HG03039 (cell line): ENCODE data around the gene PPM1M.
A peak's percentile ranks its signal among the peaks of the same experiment; 100 is the strongest.
"Not testable (repeated sequence)": the region's sequence is repeated elsewhere in the genome, so short reads cannot be mapped to it uniquely, and the experiment has no call there.

Source experiments
- ATAC-seq: cut with Tn5 transposase; IDR thresholded peaks from one replicate; pipeline ENCODE4 v1.9.1; 2021; ENCODE audit warnings: mild to moderate bottlenecking, moderate library complexity; ENCODE audit not compliant: unreplicated experiment

The PPM1M gene

DNA sequence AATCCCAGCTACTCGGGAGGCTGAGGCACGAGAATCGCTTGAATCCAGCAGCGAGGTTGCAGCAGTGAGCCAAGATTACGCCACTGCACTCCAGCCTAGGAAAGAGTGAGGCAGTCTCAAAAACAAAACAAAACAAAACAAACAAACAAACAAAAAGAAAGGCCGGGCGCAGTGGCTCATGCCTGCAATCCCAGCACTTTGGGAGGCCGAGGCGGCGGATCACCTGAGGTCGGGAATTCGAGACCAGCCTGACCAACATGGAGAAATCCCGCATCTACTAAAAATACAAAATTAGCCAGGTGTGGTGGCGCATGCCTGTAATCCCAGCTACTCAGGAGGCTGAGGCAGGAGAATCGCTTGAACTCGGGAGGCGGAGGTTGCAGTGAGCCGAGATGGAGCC is 29.2 kb downstream of the PPM1M start:
- not testable (repeated sequence) for ATAC-seq

DNA sequence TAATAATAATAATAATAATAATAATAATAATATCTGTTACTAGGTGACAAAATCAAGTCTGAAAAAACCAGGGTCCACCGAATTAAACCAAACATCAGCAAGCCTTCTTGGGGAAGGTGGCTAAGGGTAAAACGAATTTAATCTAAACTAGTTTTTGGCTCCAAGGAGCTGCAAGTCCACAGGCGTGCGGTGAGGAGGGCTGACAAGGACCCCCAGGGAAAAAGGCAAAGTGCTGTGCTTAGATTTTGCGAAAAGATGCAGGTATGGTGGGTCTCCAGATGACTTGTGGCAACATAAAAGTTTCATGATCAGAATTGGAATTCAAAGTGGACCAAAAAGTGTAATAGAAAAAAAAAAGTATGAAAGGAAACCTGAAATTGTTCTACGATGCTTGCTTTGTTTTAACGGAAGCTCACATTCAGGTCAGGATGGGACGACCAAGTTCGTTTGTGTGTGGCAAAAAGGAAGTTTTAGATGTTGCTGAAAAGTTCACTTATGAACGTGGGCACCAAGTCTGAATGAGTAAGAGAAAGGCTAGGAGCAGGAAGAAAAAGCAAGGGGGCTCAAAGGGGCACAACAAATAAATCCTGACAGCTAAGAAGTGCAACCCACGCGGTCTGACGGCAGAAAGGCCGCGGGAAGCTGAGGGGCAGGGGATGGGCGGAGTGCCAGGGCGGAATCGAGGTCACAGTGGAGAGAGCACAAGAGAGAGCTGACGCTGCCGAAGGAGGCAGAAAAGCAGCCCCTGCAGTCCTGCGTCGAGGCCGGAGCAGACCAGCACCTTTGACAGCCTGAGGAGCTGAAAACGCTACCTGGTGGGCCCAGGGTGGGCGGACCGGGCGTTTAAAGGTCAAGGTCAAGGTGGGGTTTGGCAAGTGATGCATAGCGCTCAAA is 31.8 kb downstream of the PPM1M start:
- ATAC-seq = no peak

DNA sequence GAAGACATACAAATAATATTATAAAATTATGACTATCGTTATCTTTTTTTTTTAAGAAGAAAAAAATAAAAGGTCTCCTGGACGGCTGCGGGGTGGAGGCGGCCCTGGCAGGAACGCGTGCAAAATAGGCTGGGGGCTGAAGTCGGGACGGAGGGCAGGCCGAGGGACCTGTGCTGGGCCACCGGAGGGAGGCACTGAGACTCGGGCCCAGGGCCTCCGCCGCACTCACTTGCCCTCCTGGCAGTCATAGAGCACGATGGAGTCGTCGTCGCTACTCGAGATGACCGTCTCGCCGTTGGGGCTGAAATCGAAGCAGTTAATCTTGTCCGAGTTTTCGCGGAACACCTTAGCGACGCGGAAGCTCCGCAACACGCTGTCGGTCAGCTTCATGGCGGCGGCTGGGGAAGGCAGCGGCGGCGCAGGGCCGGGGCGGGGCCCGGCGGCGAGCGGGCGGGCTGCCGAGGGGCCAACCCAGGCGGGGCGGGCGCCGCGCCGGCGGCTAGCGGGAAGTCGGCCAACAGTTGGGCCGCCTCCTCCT is 32.5 kb downstream of the PPM1M start:
- peak; percentile 52 for ATAC-seq

DNA sequence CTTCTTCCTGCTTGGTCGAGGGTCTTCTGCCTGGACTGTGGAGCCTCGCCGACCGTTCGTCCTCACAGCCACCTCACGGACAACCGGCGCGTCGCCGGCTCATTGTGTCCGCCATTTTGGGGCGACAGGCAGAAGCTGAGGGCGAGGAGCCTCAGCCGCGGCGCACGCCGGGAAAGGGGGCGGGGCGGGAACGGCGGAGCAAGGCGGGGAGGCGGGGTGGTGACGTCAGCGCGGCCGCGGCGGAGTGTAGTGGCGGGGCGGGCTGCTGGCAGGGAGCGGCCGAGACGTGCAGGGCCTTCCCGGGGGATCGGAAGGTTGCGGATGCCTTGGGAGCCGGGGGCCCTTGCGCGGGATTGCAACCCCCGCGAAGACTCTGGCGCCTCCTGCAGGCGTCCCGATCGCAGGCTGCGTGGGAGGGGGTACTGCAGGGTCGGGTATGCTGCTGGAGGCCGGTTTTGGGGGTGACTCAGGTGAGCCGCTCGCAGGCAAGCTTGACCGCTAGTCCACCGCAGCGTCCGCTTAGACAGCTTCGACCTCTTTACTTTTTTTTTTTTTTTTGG is 33.0 kb downstream of the PPM1M start, which contains the start of gene WDR82:
Gene WDR82, minus strand, starts transcription at position 140 of the 560 bp plus-strand sequence. CDS start 288 bp downstream, outside the sequence.
- peak; percentile 79 for ATAC-seq

DNA sequence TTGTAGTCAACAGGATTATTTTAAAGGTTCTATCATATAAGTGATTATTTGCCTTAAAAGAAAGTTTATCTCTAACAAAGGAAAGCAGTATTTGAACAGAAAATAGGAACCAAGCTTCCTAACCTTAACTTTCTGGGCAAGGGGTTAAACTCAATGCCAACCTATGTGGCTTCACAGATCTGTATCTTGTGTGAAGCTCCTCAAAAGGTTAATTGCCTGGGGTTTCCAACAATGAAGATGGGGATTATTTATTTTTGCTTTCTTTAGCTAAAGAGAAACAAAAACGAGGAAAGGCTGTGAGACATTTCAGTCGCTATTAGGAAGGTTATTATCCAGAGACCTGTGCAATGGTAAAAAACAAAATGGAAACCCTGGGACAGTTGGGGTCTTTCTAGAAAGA is 34.0 kb downstream of the PPM1M start:
- no peak for ATAC-seq

DNA sequence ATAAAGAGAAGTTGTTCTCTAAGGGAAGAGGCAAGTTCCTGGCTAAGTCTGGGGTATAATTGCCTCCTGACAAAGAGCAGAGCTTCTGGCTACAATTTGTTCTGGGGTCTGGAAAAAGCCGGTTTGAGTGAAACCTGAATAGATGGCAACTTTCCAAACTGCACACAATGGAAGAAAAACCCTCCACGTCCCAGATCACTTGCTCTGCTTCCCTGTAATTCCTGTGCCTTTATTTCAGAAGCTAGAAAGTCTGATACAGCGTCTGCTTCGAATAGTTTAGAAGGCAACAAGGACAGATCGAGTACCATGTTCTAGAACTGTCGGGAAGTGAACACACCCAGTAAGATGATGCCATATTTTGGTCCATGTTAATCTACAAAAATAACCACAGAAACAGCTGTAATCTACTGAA is 34.5 kb downstream of the PPM1M start:
- ATAC-seq = no peak

DNA sequence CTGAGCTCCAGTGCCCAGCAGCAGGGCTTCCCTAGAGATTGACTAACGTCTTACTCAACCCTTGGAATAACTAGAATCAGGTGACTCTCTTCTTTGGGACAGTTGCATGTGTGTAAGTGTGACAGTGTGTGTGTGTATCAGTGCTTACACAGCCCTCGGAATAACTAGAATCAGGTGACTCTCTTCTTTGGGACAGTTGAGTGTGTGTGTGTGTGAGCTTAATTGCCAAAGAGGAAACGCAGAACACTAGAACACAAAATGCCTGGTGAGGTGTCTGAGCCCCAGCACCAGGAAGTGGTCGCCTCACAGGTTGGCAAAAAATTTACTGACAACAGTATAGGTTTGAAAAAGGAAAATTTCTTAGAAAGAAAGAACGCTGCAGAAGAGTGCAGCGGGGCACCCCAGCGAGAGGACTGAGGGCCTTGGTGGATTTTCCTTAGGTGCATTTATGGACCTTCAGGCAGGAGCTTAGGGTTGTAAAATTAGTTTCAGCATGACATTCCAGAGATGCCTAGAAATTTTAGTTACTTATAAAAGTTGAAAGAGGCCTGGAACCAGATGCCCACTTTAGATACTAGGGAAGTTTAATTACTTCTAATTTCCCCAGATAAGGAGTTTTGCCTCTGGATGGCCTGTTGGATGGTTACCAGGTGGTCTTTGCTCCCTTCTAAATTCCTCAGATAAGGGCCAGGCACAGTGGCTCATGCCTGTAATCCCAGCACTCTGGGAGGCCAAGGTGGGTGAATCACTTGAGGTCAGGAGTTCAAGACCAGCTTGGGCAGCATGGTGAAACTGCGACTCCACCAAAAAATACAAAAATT is 36.6 kb downstream of the PPM1M start:
- ATAC-seq = no peak

DNA sequence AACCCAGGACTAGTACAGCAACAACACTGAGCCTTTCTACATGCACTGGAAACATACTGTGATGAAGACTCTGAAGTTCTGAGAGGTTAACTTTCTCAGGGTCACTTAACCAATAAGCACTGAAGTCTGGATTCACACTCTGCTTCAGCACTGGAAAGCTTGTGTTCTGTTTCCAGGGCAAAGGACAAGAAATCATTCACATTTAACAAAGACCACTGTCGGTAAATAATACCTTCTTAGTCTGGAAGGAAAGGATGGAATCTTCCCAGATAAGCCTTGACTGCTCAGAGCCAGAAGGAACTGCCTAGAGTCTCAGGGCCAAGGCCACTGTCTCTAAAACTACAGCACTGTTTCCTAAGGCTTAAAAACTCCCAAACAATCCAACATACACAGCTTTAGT is 37.7 kb downstream of the PPM1M start:
- ATAC-seq = no peak

DNA sequence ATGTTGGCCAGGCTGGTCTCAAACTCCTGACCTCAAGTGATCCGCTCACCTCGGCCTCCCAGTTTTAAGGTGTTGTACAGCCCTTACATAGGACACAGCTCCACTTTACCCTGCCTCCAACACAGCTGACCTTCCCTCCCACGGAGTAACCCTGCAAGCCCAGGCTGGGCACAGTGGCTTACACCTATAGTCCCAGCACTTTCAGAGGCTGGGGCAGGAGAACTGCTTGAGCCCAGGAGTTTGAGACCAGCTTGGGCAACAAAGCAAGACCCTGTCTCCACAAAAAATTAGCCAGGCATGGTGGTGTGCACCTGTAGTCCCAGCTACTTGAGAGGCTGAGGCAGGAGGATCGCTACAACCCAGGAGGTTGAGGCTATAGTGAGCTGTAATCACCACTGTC is 38.5 kb downstream of the PPM1M start:
- not testable (repeated sequence) for ATAC-seq

DNA sequence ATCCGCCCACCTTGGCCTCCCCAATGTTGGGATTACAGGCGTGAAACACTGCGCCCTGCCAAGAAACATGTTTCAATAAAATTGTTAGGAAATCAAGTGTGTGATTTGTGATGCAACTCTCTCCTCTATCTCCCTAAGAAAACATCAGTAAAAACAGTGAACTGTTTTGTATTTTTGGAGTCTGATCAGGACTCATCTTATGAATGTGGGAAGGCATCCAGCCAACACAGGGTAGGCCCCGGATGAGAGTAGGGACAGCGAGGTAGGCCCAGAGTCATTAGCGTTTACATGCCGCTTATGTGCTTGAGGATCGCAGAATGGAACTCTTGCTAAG is 41.2 kb downstream of the PPM1M start:
- no peak for ATAC-seq

DNA sequence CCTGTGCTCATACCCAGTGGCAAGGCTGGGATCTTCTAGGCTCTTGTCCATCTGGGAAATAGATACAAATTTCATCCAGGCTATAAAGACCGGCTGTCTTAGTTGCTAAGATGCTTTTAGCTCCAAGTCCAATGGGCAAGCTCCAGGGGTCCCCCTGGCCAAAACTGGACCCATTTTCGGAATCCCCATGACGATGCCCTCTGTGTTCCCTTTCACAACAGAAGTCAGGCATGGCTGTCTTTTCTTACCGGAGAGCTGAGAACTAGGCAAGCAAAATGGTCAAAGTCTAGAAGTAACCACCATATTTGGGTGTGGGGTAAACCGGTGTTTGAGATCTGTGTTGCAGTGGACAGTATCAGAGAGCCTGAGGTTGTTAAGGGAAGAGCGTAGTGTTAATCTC is 43.1 kb downstream of the PPM1M start:
- ATAC-seq = no peak

DNA sequence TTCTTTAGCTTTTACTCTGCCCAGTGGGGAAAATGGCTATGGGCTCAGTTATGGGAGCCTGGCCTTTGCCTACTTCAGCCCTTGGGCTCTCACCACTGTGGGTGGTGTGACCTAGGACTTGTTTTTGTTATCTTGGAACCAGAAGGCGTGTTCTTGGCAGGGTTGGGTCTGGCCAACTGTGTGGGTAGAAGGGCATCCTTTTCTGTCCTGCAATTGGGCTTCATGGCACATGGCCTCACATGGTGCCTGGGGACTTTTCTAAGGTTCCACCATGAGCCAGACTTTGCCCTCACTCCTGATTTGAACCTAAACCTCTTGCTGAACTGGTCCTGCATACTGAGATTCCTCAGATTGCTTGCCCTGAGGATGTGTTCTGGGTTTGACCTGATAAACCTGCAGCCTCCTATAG is 43.8 kb downstream of the PPM1M start:
- no peak for ATAC-seq

DNA sequence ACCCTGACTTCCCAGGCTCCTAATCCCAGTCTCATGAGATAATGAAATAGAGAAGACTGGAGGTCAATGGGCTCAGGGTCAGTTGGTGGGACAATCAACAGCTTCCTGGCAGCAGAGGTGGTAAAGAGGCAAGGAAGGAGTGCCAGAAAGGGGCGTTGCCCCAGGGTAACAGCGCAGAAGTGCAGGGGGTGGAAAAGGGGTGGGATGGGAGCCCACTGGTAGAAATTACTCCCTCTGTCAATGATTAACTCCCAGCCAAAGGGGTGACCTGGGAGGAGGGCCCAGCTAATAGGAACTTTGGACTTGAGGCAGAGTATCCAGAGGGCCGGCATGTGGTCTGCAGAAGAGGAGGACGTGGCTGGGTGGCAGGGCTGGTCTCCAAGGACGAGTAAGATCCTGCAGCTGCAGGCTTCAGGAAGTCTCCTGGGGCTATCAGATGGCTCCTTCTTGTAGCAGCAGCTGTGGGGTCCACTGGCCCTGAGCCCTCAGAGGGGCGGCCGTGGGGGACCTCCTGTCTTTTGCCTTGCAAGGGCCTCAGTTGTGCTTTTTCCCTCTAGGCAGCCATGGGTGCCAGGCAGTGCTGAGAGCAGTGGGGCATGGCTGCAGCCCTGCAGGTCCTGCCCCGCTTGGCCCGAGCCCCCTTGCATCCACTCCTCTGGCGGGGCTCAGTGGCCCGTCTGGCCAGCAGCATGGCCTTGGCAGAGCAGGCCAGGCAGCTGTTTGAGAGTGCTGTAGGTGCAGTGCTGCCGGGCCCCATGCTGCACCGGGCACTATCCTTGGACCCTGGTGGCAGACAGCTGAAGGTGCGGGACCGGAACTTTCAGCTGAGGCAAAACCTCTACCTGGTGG is 44.4 kb downstream of the PPM1M start:
- ATAC-seq = no peak

DNA sequence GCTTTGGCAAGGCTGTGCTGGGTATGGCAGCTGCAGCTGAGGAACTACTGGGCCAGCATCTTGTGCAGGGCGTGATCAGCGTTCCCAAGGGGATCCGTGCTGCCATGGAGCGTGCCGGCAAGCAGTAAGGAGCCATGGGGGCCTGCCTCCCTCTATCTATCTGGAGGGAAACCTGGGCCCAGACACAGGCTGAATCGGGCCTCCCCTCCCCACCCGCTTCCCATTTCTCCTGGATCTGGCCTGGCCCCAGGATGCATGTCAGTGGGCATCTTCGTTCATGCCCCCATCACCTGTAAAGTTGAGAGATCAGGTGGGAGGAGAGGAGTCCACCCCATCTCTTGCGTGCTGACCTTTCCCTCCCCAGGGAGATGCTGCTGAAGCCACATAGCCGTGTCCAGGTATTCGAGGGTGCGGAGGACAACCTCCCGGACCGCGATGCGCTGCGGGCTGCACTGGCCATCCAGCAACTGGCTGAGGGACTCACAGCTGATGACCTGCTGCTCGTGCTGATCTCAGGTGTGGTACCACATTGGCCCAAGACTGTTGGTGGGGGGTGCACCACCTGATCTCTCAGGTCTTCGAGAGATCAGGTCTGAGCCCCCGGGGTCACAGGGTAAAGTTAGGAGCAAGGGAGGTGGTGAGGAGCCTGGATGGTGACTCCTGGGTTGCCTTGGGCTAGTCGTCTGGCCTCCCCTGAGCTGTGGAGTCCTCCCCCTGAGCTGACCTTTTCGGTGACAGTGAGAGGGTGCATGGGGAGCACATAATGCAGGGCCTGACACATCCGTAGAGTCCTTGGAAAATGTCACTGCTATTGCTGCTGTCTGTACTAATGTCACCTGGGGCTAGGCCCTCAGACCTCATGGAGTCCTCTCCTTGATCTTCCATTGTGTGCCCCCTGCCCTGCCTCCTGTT is 45.3 kb downstream of the PPM1M start:
- no peak for ATAC-seq

DNA sequence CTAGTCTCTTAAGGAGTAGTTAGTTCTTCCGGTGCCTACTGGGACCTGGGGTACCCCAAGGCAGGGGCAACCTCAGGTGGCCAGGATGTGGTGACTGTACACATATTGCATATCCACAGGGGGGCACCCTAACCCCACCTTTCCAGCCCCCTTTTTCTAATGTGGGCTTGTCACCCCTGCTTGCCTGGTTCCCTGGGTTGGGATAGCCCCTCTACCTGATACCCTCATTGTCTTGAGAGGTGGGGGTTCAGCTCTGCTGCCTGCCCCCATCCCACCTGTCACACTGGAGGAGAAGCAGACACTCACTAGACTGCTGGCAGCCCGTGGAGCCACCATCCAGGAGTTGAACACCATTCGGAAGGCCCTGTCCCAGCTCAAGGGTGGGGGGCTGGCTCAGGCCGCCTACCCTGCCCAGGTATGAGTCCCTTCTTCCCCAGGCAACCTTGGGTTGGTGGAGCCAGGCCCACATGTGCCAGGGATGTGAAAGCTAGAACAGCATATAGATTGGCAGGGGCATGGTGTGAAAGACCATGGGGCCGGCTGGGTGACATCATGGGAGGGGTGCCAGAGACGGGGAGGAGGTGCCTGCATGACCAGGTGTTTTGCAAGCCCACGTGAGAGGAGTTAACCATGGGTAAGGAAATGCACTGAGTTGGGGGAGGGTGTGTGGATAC is 46.1 kb downstream of the PPM1M start:
- no peak for ATAC-seq

DNA sequence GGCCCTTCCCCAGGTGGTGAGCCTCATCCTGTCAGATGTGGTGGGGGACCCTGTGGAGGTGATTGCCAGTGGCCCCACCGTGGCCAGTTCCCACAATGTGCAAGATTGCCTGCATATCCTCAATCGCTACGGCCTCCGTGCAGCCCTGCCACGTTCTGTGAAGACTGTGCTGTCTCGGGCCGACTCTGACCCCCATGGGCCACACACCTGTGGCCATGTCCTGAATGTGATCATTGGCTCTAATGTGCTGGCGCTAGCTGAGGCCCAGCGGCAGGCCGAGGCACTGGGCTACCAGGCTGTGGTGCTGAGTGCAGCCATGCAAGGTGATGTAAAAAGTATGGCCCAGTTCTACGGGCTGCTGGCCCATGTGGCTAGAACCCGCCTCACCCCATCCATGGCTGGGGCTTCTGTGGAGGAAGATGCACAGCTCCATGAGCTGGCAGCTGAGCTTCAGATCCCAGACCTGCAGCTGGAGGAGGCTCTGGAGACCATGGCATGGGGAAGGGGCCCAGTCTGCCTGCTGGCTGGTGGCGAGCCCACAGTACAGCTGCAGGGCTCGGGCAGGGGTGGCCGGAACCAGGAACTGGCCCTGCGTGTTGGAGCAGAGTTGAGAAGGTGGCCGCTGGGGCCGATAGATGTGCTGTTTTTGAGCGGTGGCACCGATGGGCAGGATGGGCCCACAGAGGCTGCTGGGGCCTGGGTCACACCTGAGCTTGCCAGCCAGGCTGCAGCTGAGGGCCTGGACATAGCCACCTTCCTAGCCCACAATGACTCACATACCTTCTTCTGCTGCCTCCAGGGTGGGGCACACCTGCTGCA is 46.9 kb downstream of the PPM1M start:
- ATAC-seq = no peak

DNA sequence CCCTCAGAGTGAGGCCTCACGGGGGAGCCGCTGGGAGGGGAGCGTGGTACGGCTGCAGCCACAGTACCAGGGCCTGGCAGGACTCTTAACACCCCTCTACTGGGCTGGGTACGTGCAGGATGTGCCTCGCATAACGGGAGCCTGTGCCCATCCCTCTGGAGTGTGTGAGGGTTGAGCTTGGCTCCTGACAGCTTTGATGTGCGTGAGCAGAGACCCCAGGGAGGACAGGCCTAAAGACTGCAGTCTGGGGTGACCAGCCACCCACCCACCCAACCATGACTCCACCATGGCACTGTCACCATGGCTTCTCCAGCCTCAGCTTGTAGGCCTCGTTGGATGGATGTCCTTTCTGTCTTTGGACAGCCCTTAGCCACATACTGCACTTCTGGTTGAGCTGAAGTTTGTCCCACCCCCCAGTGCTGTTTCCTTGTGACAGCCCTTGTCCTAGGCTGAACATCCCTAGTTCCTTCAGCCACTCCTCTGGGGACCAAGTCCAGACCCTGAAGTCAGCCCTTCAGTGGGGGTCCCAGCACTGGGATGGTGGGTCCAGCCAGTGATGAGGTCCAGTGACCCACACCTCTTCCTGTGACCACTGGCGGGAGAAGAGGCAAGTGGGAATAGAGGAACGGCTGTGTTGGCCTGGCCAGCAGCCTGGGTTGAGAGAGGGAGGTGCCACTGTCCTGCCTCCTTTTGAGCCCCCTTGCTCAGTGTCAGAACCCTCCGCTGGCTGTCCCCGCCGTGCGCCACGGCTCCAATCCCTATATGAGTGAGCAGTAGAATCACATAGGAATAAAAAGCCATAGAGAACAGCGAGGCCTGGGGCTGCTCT is 48.1 kb downstream of the PPM1M start:
- ATAC-seq = no peak
